VCaP (cell line): ENCODE measurements around the gene TCEA2.

ENCODE experiments used
- H3K27ac ChIP-seq: fragments of 450-650 bp; 2 replicates; pipeline ENCODE4 v1.5.1; 2017
- CTCF ChIP-seq: fragments of 450-650 bp; conservative IDR thresholded peaks from 2 replicates; pipeline ENCODE4 v1.5.1; 2017; ENCODE audit warnings: mild to moderate bottlenecking, moderate library complexity

TCEA2 gene

GRCh38 chr20:64103871-64104666 lies 41.1 kb downstream of the TCEA2 start:
- no peak overlapping the region for H3K27ac ChIP-seq
- no peak for TF ChIP-seq CTCF

GRCh38 chr20:64104667-64105451 lies 41.9 kb downstream of the TCEA2 start:
- no peak overlapping the region for H3K27ac ChIP-seq
- TF ChIP-seq CTCF, result no peak

GRCh38 chr20:64105846-64106434 lies 42.9 kb downstream of the TCEA2 start:
- H3K27ac ChIP-seq, result no peak overlapping the region
- TF ChIP-seq CTCF, result no peak

GRCh38 chr20:64106435-64106961 lies 43.5 kb downstream of the TCEA2 start:
- no peak for TF ChIP-seq CTCF
- H3K27ac ChIP-seq, result no peak overlapping the region

GRCh38 chr20:64106981-64107735 lies 44.2 kb downstream of the TCEA2 start, which contains the start of gene NPBWR2:
Gene NPBWR2 (minus strand): TSS chr20:64107565. CDS start chr20:64106831, 734 bp downstream.
- H3K27ac ChIP-seq, result no peak within 1 kb of the TSS
- TF ChIP-seq CTCF, result no peak

GRCh38 chr20:64107736-64108457 lies 44.9 kb downstream of the TCEA2 start:
- no peak for TF ChIP-seq CTCF
- no peak overlapping the region for H3K27ac ChIP-seq
